GM23338 (cell line): ENCODE measurements around the gene SLC51A. TPM values are rescaled to one million over a fixed set of nuclear protein-coding genes. Genes with fewer than 3 reads are reported as not detected.

ENCODE experiments used
- ATAC-seq: fragments of 200-7000 bp; cut with Tn5 transposase; 3 replicates; pipeline ENCODE4 v1.9.1; 2020
- DNase-seq: peaks from one replicate; pipeline ENCODE4 v3.0.0-alpha.2; 2015; ENCODE audit warnings: low spot score
- H2AFZ ChIP-seq: fragments of 200-600 bp; sonication (generic); 2 replicates; pipeline ENCODE4 v1.8.0; 2016; ENCODE audit warnings: antibody characterized with exemption, mild to moderate bottlenecking, moderate library complexity
- H3F3A ChIP-seq: fragments of 200-600 bp; sonication (generic); replicated peaks from 2 replicates; pipeline ENCODE4 v1.8.0; 2017; ENCODE audit warnings: antibody characterized with exemption, mixed run types, low read depth
- H3K27ac ChIP-seq: fragments of 200-600 bp; sonication (generic); 2 replicates; pipeline ENCODE4 v1.6.1; 2016; ENCODE audit warnings: low read depth
- H3K27me3 ChIP-seq: fragments of 200-600 bp; sonication (generic); 2 replicates; pipeline ENCODE4 v1.8.0; 2016; ENCODE audit warnings: mild to moderate bottlenecking, mixed run types, moderate library complexity; ENCODE audit not compliant: insufficient read depth
- H3K36me3 ChIP-seq: fragments of 200-600 bp; sonication (generic); 2 replicates; pipeline ENCODE4 v1.8.0; 2016; ENCODE audit warnings: mild to moderate bottlenecking; ENCODE audit not compliant: insufficient read depth
- H3K4me1 ChIP-seq: fragments of 200-600 bp; sonication (generic); 2 replicates; pipeline ENCODE4 v1.8.0; 2016; ENCODE audit warnings: mild to moderate bottlenecking, moderate library complexity; ENCODE audit not compliant: insufficient read depth
- H3K4me2 ChIP-seq: fragments of 200-600 bp; sonication (generic); 2 replicates; pipeline ENCODE4 v1.7.1; 2017; ENCODE audit warnings: mixed run types
- H3K4me3 ChIP-seq: fragments of 200-600 bp; sonication (generic); 2 replicates; pipeline ENCODE4 v1.6.1; 2016; ENCODE audit warnings: mixed run types
- H3K79me2 ChIP-seq: fragments of 200-600 bp; sonication (generic); replicated peaks from 2 replicates; pipeline ENCODE4 v1.8.0; 2017; ENCODE audit warnings: mild to moderate bottlenecking; ENCODE audit not compliant: insufficient read depth
- H3K9me2 ChIP-seq: fragments of 200-600 bp; sonication (generic); 2 replicates; pipeline ENCODE4 v1.8.0; 2017; ENCODE audit not compliant: insufficient read depth
- H4K20me1 ChIP-seq: fragments of 200-600 bp; sonication (generic); replicated peaks from 2 replicates; pipeline ENCODE4 v1.8.0; 2017; ENCODE audit warnings: mild to moderate bottlenecking; ENCODE audit not compliant: insufficient read depth
- H3K27ac Mint-ChIP-seq: 2 replicates; pipeline ENCODE4 v1.8.0; 2020; ENCODE audit warnings: inconsistent platforms, mild to moderate bottlenecking, moderate library complexity, mixed read lengths
- H3K27me3 Mint-ChIP-seq: 3 replicates; pipeline ENCODE4 v1.8.0; 2022; ENCODE audit warnings: low read depth, mild to moderate bottlenecking, moderate library complexity, mixed read lengths, inconsistent platforms; ENCODE audit not compliant: insufficient read depth, poor library complexity
- H3K36me3 Mint-ChIP-seq: 3 replicates; pipeline ENCODE4 v1.8.0; 2021; ENCODE audit warnings: low read depth, mild to moderate bottlenecking, inconsistent platforms, moderate library complexity, mixed read lengths
- H3K4me1 Mint-ChIP-seq: 3 replicates; pipeline ENCODE4 v1.8.0; 2020; ENCODE audit warnings: mild to moderate bottlenecking, inconsistent platforms, mixed read lengths
- H3K4me3 Mint-ChIP-seq: 3 replicates; pipeline ENCODE4 v1.8.0; 2021; ENCODE audit warnings: moderate library complexity, mild to moderate bottlenecking, inconsistent platforms, mixed read lengths
- H3K9me3 Mint-ChIP-seq: 3 replicates; pipeline ENCODE4 v1.8.0; 2020; ENCODE audit warnings: moderate library complexity, mild to moderate bottlenecking, inconsistent platforms, mixed read lengths
- CREB1 ChIP-seq: fragments of 250-450 bp; sonication (Bioruptor Pico); IDR thresholded peaks from 2 replicates; pipeline ENCODE4 v1.5.0; 2020; ENCODE audit warnings: low read depth, mild to moderate bottlenecking, moderate library complexity
- EZH2 ChIP-seq: fragments of 200-600 bp; sonication (generic); IDR thresholded peaks from one replicate; pipeline ENCODE4 v1.8.0; 2017; ENCODE audit warnings: antibody characterized with exemption, mild to moderate bottlenecking, low read depth; ENCODE audit not compliant: unreplicated experiment
- EZH2phosphoT487 ChIP-seq: fragments of 200-600 bp; sonication (generic); IDR thresholded peaks from one replicate; pipeline ENCODE4 v1.8.1; 2018; ENCODE audit warnings: antibody characterized with exemption; ENCODE audit not compliant: unreplicated experiment
- JUNB ChIP-seq: IDR thresholded peaks from one replicate; pipeline ENCODE4 v1.6.1; 2016; ENCODE audit warnings: antibody characterized with exemption; ENCODE audit not compliant: unreplicated experiment
- NANOG ChIP-seq: IDR thresholded peaks from 2 replicates; pipeline ENCODE4 v1.6.1; 2016; ENCODE audit warnings: antibody characterized with exemption, borderline replicate concordance
- POLR2AphosphoS5 ChIP-seq: IDR thresholded peaks from 2 replicates; pipeline ENCODE4 v1.6.1; 2016; ENCODE audit warnings: antibody characterized with exemption, low read depth
- STAT1 ChIP-seq: IDR thresholded peaks from one replicate; pipeline ENCODE4 v1.6.1; 2016; ENCODE audit warnings: antibody characterized with exemption; ENCODE audit not compliant: unreplicated experiment
- ZNF114 ChIP-seq: fragments of 250-450 bp; sonication (Bioruptor Pico); IDR thresholded peaks from 2 replicates; pipeline ENCODE4 v1.5.0; 2020; ENCODE audit warnings: mild to moderate bottlenecking, moderate library complexity
- ZNF331 ChIP-seq: fragments of 250-450 bp; sonication (Bioruptor Pico); IDR thresholded peaks from 2 replicates; pipeline ENCODE4 v1.5.0; 2020; ENCODE audit warnings: low read depth, mild to moderate bottlenecking, moderate library complexity
- polyA plus RNA-seq: library from polyadenylated mRNA; unstranded; fragments of >200 nt; fragmentation: Nextera tagmentation; extraction: Ambion mirVana; gene quantifications from 2 replicates; pipeline ENCODE4 v1.2.1, GENCODE V29; 2016
- total RNA-seq: library from RNA; depleted of rRNA; stranded (reverse); fragments of >200 nt; shearing (Covaris generic); gene quantifications from 2 replicates; pipeline ENCODE4 v1.2.3, GENCODE V29; 2014
- TF ChIP-seq, protein P1 (sequence below): IDR thresholded peaks from one replicate; pipeline ENCODE4 v1.6.1; 2018; ENCODE audit warnings: antibody characterized with exemption; ENCODE audit not compliant: unreplicated experiment
- TF ChIP-seq, protein P2 (sequence below), 2 experiments: fragments of 200-600 bp in 1 of 2; sonication (generic) in 1 of 2; conservative IDR thresholded peaks; 2 replicates each; pipeline versions ENCODE4 v1.5.1 to v1.6.1; 2016 to 2017; ENCODE audit warnings: antibody characterized with exemption in 2 of 2, low read depth in 2 of 2, mild to moderate bottlenecking in 2 of 2, moderate library complexity in 1 of 2
- TF ChIP-seq, protein P3 (sequence below): fragments of 250-450 bp; sonication (Bioruptor Pico); IDR thresholded peaks from 2 replicates; pipeline ENCODE4 v1.5.0; 2020; ENCODE audit warnings: mild to moderate bottlenecking, moderate library complexity
- TF ChIP-seq, protein P4 (sequence below): IDR thresholded peaks from 2 replicates; pipeline ENCODE4 v1.6.1; 2016; ENCODE audit warnings: antibody characterized with exemption

The SLC51A gene
- total and polyA plus RNA-seq, 2 experiments from 2014 or later = 4.0 to 6.7 TPM

DNA sequence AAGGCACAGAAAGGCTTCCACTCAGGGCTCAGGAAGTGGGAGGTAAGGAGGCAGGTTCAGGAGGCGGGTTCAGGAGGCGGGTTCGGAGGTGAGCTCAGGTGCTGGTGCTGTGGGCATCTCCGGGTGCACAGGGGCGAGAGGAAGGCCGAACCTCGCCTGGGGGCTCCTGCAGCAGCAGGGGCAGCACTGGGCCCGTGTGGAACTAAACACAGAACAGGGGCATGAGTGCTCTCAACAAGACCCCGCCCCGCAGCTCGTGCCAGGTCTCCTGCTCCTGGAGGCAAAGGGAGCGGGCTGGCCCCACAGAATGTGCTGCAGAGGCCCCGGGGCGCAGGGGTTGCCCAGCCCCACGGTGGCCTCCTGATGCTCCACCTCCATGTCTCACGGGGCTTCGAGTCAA, 18.8 kb upstream of the SLC51A start:
- Mint-ChIP-seq H3K27ac (no peak overlapping the region), H3K4me3 (no peak overlapping the region), H3K4me1 (peaks cover 10% of the 10 kb centered on the region; the same call in 2 of the 3 replicates), H3K9me3 (no peaks in the 10 kb centered on the region), H3K27me3 (peaks cover 5% of the 10 kb centered on the region), H3K36me3 (no peaks in the 10 kb centered on the region)
- Histone ChIP-seq H3K27ac (no peak overlapping the region), H3K4me2 (no peak overlapping the region), H3K4me1 (no peaks in the 10 kb centered on the region; the same call in 1 of the 2 replicates), H3K9me2 (no peaks in the 10 kb centered on the region), H3K4me3 (no peak overlapping the region), H3F3A (0 out of 2 replicates have a peak, but pooled peaks cover under 1% of the 10 kb centered on the region), H3K36me3 (no peaks in the 10 kb centered on the region), H2AFZ (no peak overlapping the region), H3K27me3 (no peaks in the 10 kb centered on the region), H4K20me1 (no peaks in the 10 kb centered on the region), H3K79me2 (no peaks in the 10 kb centered on the region)
- TF ChIP-seq NANOG (no peak), EZH2phosphoT487 (no peak), JUNB (no peak), STAT1 (no peak), ZNF114 (CRISPR knock-in tag) (no peak), EZH2 (no peak), ZNF331 (no peak), CREB1 (no peak), POLR2AphosphoS5 (no peak)
- TF ChIP-seq, protein P1, sequence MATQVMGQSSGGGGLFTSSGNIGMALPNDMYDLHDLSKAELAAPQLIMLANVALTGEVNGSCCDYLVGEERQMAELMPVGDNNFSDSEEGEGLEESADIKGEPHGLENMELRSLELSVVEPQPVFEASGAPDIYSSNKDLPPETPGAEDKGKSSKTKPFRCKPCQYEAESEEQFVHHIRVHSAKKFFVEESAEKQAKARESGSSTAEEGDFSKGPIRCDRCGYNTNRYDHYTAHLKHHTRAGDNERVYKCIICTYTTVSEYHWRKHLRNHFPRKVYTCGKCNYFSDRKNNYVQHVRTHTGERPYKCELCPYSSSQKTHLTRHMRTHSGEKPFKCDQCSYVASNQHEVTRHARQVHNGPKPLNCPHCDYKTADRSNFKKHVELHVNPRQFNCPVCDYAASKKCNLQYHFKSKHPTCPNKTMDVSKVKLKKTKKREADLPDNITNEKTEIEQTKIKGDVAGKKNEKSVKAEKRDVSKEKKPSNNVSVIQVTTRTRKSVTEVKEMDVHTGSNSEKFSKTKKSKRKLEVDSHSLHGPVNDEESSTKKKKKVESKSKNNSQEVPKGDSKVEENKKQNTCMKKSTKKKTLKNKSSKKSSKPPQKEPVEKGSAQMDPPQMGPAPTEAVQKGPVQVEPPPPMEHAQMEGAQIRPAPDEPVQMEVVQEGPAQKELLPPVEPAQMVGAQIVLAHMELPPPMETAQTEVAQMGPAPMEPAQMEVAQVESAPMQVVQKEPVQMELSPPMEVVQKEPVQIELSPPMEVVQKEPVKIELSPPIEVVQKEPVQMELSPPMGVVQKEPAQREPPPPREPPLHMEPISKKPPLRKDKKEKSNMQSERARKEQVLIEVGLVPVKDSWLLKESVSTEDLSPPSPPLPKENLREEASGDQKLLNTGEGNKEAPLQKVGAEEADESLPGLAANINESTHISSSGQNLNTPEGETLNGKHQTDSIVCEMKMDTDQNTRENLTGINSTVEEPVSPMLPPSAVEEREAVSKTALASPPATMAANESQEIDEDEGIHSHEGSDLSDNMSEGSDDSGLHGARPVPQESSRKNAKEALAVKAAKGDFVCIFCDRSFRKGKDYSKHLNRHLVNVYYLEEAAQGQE = no peak
- TF ChIP-seq, protein P2, sequence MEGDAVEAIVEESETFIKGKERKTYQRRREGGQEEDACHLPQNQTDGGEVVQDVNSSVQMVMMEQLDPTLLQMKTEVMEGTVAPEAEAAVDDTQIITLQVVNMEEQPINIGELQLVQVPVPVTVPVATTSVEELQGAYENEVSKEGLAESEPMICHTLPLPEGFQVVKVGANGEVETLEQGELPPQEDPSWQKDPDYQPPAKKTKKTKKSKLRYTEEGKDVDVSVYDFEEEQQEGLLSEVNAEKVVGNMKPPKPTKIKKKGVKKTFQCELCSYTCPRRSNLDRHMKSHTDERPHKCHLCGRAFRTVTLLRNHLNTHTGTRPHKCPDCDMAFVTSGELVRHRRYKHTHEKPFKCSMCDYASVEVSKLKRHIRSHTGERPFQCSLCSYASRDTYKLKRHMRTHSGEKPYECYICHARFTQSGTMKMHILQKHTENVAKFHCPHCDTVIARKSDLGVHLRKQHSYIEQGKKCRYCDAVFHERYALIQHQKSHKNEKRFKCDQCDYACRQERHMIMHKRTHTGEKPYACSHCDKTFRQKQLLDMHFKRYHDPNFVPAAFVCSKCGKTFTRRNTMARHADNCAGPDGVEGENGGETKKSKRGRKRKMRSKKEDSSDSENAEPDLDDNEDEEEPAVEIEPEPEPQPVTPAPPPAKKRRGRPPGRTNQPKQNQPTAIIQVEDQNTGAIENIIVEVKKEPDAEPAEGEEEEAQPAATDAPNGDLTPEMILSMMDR (conservative IDR thresholded peaks at IDR 0.05; ENCODE audit: low read depth in 2 of 2) = no peak
- TF ChIP-seq, protein P3, sequence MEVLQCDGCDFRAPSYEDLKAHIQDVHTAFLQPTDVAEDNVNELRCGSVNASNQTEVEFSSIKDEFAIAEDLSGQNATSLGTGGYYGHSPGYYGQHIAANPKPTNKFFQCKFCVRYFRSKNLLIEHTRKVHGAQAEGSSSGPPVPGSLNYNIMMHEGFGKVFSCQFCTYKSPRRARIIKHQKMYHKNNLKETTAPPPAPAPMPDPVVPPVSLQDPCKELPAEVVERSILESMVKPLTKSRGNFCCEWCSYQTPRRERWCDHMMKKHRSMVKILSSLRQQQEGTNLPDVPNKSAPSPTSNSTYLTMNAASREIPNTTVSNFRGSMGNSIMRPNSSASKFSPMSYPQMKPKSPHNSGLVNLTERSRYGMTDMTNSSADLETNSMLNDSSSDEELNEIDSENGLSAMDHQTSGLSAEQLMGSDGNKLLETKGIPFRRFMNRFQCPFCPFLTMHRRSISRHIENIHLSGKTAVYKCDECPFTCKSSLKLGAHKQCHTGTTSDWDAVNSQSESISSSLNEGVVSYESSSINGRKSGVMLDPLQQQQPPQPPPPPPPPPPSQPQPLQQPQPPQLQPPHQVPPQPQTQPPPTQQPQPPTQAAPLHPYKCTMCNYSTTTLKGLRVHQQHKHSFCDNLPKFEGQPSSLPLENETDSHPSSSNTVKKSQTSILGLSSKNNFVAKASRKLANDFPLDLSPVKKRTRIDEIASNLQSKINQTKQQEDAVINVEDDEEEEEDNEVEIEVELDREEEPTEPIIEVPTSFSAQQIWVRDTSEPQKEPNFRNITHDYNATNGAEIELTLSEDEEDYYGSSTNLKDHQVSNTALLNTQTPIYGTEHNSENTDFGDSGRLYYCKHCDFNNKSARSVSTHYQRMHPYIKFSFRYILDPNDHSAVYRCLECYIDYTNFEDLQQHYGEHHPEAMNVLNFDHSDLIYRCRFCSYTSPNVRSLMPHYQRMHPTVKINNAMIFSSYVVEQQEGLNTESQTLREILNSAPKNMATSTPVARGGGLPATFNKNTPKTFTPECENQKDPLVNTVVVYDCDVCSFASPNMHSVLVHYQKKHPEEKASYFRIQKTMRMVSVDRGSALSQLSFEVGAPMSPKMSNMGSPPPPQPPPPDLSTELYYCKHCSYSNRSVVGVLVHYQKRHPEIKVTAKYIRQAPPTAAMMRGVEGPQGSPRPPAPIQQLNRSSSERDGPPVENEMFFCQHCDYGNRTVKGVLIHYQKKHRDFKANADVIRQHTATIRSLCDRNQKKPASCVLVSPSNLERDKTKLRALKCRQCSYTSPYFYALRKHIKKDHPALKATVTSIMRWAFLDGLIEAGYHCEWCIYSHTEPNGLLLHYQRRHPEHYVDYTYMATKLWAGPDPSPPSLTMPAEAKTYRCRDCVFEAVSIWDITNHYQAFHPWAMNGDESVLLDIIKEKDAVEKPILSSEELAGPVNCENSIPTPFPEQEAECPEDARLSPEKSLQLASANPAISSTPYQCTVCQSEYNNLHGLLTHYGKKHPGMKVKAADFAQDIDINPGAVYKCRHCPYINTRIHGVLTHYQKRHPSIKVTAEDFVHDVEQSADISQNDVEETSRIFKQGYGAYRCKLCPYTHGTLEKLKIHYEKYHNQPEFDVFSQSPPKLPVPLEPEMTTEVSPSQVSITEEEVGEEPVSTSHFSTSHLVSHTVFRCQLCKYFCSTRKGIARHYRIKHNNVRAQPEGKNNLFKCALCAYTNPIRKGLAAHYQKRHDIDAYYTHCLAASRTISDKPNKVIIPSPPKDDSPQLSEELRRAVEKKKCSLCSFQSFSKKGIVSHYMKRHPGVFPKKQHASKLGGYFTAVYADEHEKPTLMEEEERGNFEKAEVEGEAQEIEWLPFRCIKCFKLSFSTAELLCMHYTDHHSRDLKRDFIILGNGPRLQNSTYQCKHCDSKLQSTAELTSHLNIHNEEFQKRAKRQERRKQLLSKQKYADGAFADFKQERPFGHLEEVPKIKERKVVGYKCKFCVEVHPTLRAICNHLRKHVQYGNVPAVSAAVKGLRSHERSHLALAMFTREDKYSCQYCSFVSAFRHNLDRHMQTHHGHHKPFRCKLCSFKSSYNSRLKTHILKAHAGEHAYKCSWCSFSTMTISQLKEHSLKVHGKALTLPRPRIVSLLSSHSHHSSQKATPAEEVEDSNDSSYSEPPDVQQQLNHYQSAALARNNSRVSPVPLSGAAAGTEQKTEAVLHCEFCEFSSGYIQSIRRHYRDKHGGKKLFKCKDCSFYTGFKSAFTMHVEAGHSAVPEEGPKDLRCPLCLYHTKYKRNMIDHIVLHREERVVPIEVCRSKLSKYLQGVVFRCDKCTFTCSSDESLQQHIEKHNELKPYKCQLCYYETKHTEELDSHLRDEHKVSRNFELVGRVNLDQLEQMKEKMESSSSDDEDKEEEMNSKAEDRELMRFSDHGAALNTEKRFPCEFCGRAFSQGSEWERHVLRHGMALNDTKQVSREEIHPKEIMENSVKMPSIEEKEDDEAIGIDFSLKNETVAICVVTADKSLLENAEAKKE = no peak
- TF ChIP-seq, protein P4, sequence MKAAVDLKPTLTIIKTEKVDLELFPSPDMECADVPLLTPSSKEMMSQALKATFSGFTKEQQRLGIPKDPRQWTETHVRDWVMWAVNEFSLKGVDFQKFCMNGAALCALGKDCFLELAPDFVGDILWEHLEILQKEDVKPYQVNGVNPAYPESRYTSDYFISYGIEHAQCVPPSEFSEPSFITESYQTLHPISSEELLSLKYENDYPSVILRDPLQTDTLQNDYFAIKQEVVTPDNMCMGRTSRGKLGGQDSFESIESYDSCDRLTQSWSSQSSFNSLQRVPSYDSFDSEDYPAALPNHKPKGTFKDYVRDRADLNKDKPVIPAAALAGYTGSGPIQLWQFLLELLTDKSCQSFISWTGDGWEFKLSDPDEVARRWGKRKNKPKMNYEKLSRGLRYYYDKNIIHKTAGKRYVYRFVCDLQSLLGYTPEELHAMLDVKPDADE = no peak
- DNase-seq (no peak), ATAC-seq (no peak)
